SK-MEL-5 (cell line): ENCODE data around the gene AEBP2. TPM values are rescaled to one million over a fixed set of nuclear protein-coding genes. Genes with fewer than 3 reads are reported as not detected.
"Not testable (repeated sequence)": the region's sequence is repeated elsewhere in the genome, so short reads cannot be mapped to it uniquely, and the experiment has no call there.

Experiments used
- DNase-seq: peaks from one replicate; pipeline ENCODE4 v3.0.0-alpha.2; 2016; ENCODE audit warnings: low read depth, low spot score
- in situ Hi-C: cut with HindIII; loops from 2 replicates; pipeline ENCODE4 v1.10.0; 2016; ENCODE audit warnings: low sequenced_read_pairs, high pct_unique_total_duplicates, low pct_unique_long_range_greater_than_20kb
- total RNA-seq: library from RNA; depleted of rRNA; stranded (reverse); fragments of >200 nt; shearing (Covaris generic); gene quantifications from 2 replicates; pipeline ENCODE4 v1.2.3, GENCODE V29; 2014

The AEBP2 gene
- total RNA-seq, 1 experiment from 2014 or later: 15.5 TPM

DNA sequence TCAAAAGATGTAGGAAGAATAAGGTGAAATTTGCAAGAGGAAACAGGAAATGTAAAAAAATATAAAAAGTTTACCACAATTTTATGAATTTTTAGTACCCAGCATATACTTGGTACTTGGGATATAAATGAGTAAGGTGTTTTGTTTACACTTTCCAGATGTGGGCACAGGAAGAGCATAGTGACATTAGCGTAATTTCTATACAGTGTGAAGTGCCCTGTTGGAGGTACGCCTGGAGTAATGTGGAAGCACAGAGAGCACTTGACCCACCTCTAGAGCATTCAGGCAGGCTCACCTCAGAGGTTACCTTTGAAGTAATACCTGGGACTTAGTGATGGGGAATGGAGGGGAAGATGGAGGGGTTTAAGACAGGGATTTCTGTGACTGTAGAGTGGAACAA lies 89.5 kb downstream of the AEBP2 start:
- in situ Hi-C loops: no loop called here
- DNase-seq: no peak

GRCh38 chr12:19529951-19530636 lies 90.8 kb downstream of the AEBP2 start:
- in situ Hi-C loops: no loop called here
- no peak for DNase-seq

- in situ Hi-C loops: no loop called here
- DNase-seq: no peak
Measured at GRCh38 chr12:19530637-19531023, 91.3 kb downstream of the AEBP2 start.

GRCh38 chr12:19533567-19533966 lies 94.3 kb downstream of the AEBP2 start:
- in situ Hi-C loops: no loop called here
- no peak for DNase-seq

- in situ Hi-C loops: no loop called here
- no peak for DNase-seq
Measured at GRCh38 chr12:19539071-19539470, 99.8 kb downstream of the AEBP2 start.

DNA sequence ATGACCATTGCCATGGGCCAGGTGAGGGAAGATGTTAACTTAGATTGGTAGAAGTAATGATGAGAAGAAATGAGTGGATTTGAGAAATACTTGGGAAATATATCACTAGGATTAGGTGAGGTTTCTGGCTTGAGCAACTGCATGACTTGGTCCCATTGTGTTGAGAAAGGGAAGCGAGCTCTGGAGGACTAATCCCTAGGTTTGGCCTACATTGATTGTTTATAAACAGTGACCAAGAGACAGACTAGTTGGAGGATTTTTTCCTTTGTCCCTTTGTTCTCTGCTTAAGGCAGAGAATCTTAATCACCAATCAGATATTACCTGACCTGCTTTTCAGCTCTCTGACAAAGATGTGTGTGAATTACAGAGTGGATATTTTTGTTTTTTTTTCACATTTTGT lies 100.5 kb downstream of the AEBP2 start:
- DNase-seq: no peak
- in situ Hi-C loops: no loop called here

GRCh38 chr12:19542606-19543005 lies 103.3 kb downstream of the AEBP2 start:
- in situ Hi-C loops: no loop called here

GRCh38 chr12:19544353-19544752 lies 105.1 kb downstream of the AEBP2 start:
- in situ Hi-C loops: no loop called here
- no peak for DNase-seq

More at GRCh38 chr12:19542606-19543005, 103.3 kb downstream of the AEBP2 start:
- no peak for DNase-seq

- no peak for DNase-seq
- in situ Hi-C loops: no loop called here
Measured at GRCh38 chr12:19545301-19545700, 106.0 kb downstream of the AEBP2 start.

DNA sequence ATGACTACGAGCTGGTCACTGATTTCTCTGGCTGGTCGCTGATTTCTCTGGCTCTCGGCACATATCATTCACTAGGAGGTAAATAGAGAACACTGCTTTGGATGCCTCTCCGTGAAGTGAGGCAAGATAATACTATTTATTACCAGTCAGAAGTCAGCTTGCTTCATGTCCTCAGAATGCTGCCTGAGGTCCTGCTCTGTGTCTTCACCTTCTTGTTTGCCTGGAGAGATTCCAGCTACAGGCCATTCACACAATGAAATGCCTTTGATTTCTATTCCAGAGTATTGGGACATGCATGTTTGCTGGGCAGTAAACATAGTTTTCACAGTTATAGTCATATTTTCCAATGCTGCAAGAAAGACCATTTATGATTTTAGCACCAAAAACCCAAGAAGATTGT lies 106.7 kb downstream of the AEBP2 start:
- in situ Hi-C loops: no loop called here
- DNase-seq: no peak

- in situ Hi-C loops: no loop called here
- no peak for DNase-seq
Measured at GRCh38 chr12:19546611-19547162, 107.4 kb downstream of the AEBP2 start.

DNA sequence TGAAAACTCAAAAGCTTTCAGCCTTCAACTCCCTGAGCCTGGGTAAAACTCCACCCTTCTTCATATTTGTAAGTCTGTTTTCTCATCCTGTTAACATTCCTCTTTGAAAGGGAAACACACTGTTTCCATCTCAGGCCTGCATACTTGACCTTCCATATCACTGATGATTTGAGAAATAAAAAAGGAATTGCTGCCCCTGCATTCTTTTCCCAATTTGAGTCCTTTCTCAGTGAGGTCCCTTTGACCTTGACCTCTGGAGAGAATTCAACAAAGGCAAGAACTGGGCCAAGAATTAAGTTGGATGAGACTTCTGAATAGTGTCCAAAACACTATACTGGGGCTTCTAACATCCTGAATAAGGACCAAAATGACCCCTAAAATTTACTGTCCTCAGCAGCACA lies 108.0 kb downstream of the AEBP2 start:
- in situ Hi-C loops: no loop called here
- DNase-seq: no peak

GRCh38 chr12:19548834-19549233 lies 109.5 kb downstream of the AEBP2 start:
- in situ Hi-C loops: no loop called here
- no peak for DNase-seq

- DNase-seq: no peak
- in situ Hi-C loops: no loop called here
Measured at GRCh38 chr12:19550626-19551025, 111.3 kb downstream of the AEBP2 start.

DNA sequence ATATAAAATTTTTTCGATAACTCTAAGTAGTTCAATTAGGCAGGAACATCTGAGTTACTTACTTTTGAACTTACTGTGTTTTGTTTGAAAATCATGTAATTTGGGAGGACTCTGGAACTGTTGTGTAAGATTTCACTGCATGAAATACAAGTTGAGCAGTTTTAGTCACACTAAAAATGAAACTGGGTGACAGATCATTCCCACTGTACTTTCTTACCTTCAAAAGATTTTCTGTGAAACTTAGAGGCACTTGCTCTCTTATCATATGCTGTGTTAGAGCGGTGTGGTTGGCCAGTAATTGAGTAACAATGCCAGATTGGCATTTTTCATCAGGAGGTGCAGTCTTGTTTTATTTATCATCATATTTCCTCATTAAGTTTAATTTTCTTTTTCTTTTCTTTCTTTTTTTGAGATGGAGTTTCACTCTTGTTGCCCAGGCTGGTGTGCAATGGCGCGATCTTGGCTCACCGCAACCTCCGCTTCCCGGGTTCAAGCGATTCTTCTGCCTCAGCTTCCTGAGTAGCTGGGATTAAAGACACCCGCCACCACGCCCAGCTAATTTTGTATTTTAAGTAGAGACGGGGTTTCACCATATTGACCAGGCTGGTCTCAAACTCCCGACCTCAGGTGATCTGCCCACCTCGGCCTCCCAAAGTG lies 113.3 kb downstream of the AEBP2 start:
- in situ Hi-C loops, DNase-seq: not testable (repeated sequence)

- DNase-seq: no peak
- in situ Hi-C loops: no loop called here
Measured at GRCh38 chr12:19553175-19553574, 113.9 kb downstream of the AEBP2 start.

GRCh38 chr12:19561411-19561961 lies 122.2 kb downstream of the AEBP2 start:
- in situ Hi-C loops: no loop called here
- no peak for DNase-seq
